COLO668 (cell line): ENCODE results near the gene TBC1D22A.

Experiments used
- DNase-seq: peaks from one replicate; lab custom pipeline; 2025; ENCODE audit not compliant: unreplicated experiment; lab: John Stamatoyannopoulos, UW

The TBC1D22A gene

DNA sequence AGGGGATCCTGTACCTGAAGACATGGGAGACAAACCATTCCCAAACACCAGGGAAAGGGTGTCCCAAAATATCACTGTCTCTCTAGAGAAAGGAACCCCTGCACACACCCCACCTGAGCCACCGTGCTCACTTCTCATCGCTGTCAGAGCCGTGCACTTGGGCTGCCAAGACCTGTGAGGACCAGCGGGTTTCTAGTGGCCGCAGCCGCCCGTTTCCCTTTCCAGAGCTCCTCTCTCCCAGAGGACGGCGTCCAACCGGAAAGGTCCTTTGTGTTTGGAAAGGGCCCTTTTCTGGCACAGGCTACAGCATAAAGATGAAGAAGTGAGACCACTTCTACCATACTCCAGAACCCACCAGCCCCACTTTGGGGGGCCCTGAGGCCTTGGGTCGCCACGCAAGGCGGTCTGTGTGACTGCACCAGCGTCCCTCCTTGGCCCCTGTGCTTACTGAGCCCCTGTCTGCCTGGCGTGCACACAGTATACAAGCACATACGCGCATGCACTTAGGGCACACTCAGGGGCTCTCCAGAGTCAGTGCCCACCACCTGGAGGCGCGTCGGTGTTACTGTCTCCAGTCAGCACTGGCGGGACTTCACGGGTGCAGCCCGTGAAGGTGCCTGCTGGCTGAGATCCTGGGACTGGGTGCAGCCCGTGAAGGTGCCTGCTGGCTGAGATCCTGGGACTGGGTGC, 381.8 kb downstream of the TBC1D22A start:
- DNase-seq, result no peak

DNA sequence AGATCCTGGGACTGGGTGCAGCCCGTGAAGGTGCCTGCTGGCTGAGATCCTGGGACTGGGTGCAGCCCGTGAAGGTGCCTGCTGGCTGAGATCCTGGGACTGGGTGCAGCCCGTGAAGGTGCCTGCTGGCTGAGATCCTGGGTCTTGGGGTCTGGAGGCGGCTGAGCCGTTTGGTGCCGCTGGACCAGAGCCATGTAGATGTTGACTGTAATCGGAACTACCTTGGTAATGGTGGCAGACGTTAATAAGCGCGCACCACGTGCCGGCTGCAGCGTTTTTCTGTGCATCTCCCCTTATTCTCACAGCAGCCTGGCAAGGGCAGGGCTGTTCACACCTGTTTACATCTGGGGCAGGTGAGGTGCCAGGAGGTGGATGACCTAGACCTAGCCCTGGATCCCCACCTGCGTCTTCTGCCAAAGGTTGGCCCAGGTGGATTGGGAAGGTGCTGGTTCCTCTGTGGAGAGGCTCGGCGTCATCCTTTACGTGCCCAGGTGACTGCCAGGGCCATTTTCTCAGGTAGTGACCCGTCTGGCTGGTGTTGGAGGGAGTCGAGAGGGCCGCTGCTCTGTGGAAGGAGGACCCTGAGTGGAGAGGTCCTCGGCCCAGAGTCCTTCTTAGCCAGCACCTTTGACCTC, 382.5 kb downstream of the TBC1D22A start:
- no peak for DNase-seq

DNA sequence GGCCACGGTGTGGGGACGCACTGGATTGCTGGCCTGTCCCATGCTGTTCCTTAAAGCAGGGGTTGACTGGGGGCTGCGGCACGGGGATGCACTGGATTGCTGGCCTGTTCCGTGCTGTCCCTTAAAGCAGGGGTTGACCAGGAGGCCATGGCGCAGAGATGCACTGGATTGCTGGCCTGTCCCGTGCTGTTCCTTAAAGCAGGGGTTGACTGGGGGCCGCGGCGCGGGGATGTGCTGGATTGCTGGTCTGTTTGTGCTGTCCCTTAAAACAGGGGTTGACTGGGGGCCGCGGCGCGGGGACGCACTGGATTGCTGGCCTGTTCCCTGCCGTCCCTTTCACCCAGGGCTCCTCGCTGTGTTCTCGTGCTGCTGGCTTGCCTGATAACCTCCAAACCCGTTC, 383.4 kb downstream of the TBC1D22A start:
- no peak for DNase-seq

DNA sequence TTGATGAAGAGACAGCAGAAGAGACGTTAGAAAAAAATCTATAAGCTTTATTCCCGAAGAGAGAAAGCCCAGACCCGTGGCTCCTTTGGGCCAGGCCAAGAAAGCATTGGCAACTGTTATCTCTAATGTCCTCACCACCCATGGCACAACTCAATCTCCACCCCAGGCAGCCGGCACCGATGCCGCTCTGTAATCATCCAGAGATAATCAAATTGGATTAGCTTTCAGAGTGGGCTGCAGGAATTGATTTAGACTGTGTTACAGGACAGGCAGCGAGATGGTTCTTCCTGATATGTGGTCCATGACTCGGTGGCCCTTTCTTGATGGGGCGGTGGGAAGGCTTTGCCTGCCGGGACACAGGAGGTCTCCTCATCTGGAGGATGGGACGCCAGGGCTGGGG, 383.9 kb downstream of the TBC1D22A start:
- DNase-seq, result no peak

DNA sequence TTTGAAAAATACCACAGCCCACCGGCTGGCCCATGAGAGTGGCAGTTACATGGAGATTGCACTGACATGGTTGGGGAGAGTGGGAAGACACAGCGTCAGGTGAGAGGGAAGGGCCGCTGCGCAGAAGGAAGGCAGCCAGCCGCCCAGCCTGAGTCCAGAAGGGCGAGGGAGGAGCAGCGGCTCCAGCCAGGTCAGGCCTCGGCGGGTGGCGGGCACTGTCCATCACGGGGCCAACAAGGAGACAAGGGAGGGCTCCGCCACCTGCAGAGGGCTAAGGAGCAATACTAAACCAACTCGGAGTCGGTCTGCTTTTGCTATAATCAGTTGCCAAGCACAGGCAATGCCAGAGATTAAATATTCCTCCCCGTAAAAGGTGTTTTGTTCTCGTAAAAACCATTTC, 384.5 kb downstream of the TBC1D22A start:
- no peak for DNase-seq

DNA sequence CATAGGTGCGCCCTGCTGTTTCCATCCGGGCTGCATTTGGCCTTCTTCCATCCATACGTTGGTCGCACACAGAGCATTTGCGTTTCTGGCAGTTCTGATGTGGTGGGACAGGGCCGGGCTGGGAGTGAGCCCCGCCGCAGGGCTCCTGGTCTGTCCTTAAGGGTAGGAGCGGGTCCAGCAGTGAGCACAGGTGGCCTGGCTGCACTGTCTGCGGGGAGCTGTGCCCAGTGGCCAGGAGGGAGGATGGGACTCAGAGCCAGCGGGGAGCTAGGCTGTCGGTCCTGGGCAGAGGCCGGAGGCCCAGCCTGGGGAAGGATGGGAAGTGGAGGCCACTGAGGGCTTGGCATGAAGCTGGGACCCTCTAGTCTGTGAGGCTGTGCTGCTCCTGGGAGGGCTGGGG, 385.1 kb downstream of the TBC1D22A start:
- DNase-seq, result no peak

DNA sequence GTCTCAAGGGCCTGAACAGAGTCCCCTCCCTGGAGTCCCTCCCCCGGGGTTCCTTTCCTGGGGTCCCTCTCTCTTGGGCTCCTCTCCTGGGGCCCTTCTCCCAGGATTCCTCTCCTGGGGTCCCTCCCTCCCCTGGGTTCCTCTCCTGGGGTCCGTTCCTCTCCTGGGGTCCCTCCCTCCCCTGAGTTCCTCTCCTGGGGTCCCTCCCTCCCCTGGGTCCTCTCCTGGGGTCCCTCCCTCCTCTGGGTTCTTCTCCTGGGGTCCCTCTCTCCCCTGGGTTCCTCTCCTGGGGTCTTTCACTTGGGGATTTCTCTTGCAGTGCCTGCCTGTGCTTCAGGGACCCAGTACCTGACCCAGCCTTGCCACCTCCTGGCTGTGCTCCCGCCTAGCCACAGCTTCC, 386.1 kb downstream of the TBC1D22A start:
- no peak for DNase-seq

DNA sequence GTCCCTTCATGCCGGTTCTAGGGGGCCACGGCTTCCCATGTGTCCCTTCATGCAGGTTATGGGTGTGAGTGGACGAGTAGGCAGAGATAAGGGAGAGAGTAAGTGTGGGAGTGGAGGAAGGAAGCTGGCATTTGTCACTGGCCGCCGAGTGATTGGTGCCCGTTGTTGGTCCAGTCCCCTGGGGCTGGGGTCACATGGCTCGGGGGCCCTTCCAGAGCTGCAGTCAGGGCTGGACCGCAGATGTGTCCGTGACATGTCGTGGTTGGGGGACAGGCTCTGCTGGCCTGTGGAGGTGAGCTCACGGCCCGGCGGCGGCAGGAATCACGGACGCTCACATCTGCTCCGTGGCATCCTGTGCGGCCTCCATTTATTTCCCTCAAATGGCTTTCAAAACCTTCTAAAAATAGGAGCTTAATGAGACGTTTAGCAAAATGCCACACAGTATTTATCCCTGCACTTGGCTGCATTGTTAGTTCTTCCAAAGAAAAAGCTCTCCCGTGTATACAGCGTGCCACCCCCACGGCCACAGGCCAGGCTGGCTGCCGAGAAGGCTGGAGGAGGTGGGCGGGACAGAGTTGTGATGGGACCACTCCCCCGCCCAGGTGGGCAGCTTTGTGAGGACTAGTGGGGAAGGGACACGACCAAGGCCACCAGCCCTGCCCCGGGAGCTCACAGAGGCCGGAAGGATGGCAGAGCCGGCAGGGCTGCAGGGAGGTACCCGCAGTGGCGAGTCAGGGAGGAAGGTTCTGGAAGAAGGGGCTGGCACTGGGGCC, 386.7 kb downstream of the TBC1D22A start:
- DNase-seq, result no peak

DNA sequence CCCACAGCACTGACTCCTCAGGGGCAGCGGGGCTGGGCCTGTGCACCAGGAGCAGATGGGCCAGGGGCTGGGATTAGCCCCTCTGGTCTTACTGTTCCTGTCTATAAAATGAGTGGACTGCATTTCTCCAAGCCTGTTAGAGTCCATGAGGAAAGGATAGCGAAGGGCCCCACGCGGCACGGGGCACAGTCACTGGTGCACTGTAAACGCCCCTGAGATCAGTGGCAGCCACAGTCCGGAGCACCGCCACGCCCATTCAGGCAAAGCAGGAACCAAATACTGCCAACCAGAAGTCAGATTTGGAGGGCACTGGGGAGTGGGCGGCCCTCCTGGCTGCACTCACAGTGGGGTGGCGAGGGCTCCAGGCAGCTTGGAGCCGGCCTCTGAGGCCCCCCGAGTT, 387.5 kb downstream of the TBC1D22A start:
- no peak for DNase-seq

DNA sequence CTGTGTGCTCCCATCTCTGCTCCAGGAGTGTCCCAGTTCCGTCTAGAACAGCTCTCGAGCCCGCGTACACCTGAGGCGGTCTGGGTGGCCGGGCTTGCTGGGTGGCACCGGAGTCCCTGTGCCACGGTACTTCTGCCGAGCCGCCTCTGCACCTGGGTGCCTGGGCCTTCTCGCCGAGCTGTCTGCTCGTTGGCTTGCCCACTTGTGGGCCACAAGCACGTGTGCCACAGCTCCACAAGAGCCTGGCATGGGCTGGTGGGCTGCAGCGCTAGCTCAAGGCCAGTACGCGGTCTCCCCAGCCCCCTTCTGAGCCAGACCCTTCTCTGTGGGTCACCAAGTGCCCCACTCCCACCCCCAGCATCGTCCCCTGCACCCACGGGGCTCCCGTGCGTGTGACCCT, 388.0 kb downstream of the TBC1D22A start:
- no peak for DNase-seq

DNA sequence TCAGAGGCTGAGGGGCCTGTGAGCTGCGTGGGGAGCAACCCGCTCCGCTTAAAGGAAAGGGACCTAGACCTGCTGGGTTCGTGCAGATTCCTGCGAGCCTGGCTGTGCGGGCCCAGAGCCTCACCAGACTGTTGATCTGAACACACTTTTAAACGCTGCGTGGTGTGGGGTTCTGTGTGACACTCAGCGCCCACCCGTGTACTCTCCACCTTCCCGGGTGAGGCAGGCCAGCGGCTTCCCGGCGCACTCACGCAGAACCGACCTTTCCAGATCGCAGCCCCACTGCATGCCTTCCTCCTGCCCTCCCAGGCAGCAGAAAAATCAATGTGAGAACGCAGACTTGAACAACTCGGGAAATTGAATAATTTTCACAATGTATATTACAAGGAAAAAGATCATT, 388.6 kb downstream of the TBC1D22A start:
- DNase-seq, result no peak

DNA sequence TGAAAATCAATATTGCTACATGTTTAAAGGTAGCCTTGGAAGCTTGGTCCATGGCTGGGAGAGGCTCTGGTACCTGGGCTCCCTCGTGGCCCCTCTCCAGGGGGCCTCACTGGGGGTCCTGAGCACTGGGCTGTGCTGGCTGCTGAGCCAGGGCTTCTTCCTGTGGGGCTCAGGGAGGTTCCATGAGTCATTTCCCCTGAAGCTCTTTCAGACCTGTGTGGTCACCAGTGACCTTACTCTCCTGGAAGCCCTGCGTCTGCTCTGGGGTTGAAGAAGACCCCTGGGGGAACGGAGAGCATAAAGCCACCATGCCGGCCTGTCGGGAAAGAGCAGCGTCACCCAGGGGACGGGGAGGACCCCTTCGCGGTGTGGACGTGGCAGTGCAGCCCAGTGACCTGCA, 389.0 kb downstream of the TBC1D22A start:
- DNase-seq, result no peak

DNA sequence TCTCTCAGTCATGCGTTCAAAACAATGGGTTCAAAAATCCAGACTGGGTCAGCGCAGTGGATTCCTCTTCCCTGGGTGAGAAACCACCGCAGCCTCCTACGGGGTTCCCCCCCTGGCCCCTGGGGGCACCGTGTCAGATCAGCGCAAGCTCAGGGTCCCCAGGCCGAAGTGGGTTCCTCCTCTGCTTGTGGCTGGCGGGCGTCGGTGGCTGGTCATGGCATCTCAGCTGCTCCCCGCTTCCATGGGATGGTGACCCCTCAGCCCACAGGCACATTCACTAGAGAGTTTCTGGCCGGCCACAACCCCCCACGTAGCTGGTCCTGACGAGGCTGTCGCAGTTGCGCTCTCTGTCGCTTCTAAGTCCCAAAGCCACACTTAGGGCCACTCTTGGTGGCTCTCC, 389.8 kb downstream of the TBC1D22A start:
- no peak for DNase-seq

DNA sequence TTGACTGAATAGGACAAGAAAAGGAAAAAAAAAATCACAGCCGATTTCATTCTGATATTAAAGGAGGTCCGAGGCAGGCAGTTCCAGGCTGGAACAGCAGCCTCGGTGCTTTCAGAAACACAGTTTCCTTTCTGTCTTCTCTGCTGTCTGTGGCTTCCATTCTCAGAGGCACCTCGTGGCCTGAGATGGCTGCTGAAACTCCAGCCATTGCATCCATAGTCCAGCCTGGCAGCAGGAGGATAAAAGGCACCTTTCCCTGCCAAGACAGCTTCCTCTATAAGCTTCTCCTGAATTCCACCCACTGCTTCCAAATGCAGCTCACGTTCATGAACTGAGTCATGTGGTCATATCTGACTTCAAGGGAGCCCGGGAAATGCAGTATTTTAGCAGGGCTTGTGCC, 390.5 kb downstream of the TBC1D22A start:
- DNase-seq, result no peak

DNA sequence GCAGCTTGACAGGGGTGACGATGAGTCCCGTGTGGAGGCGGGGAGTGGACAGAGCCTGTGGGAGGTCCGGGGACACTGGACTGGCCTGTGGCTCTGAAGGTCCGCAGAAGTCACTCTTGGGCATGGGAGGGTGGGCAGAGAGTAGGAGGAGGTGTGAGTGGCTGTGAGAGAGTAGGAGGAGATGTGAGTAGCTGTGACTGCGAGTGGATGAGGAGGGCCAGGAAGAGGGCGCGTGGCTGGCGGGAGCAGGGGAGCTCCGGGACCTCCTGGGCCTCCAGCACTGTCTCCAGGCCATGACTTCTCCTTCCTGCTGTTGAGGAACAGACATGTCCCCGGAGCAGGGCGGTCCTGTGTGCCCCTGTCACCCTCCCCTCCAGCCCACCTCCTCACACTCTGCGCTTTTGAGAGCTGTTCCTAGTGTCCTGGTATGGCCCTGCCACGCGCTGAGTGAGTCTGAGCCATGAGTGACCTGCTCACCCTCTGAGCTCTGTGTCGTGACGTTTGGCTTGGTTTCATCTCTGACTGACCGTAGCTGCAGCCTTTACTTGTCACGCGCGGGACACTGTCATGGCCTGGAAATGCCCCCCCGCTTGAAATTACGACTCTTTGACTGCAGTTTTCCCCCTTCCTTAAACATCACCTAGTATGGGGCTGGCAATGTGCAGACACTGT, 391.5 kb downstream of the TBC1D22A start:
- DNase-seq, result no peak

DNA sequence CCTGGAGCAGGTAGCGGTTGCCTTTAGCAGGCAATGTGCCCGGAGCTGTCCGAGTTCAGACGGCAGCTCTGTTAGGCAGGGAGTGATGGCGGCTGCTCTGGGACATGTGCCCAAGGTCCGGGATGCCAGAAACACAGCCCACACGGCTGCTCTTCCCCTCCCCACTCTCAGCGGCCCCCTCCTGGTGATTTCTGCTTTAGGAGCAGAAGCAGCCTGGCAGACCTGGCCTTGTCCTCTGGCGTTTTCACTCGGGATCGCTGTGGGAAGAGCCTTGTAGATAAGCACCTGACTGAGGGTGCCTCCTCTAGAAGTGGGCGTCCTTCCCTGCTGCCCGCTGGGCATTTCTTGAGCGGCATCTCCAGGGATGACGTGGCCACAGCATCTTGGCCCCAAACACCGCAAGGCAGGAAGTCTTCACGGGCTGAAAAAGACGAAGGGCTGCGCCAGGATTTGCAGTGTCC, 392.2 kb downstream of the TBC1D22A start:
- DNase-seq, result no peak

DNA sequence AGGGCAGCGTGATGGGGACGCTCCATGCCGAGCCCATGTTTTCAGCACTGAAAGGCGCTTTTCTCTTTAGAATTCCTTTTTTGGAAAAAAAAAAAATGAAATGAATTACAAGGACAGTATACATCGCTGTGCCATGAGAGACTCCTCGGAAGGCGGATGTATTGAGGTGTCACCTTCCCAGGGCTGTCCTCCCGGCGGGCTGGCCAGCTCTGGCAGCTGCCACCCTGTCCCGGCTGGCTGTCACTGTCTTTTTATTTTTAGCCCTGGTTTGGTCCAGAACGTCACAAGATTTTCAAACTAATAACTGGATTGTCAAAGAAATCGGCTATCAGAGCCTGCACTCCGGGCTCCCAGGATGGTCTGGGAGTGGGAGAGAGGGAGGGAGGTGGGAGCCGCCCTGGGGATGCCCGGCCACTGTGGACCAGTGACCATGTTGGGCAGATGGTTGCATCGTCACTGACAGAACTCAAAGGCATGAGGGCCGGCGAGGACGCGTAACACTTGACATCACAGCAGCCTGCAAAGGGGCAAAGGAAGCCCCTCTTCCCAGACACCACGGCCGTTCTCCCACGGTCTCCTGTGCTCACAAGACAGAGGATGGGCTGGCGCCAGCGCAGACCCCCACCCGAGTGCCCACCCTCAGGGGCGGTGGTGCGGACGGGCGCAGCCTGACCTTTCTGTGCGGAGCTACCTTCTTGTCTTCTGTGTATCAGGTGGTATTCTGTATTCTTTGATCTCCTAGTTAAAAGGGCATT, 392.9 kb downstream of the TBC1D22A start:
- no peak for DNase-seq

DNA sequence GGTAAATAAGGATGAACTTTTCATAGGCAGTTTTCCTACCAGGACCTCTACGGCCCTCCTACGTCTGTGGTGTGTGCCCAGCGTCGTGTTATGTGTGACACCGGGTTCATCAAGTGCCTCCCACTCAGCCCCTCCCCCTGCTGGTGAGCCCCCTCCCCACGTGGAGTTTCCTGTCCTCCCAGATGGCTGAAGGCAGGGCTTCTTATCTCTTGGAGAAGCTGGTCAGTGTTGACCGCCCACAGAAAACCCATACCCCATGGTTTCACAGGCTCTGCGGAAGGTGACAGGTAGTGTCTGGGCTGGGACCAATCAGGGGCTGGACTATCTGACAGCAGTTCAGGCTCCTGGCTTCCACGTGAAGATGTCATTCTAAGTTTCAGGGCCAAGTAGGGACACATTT, 393.5 kb downstream of the TBC1D22A start:
- DNase-seq, result no peak

DNA sequence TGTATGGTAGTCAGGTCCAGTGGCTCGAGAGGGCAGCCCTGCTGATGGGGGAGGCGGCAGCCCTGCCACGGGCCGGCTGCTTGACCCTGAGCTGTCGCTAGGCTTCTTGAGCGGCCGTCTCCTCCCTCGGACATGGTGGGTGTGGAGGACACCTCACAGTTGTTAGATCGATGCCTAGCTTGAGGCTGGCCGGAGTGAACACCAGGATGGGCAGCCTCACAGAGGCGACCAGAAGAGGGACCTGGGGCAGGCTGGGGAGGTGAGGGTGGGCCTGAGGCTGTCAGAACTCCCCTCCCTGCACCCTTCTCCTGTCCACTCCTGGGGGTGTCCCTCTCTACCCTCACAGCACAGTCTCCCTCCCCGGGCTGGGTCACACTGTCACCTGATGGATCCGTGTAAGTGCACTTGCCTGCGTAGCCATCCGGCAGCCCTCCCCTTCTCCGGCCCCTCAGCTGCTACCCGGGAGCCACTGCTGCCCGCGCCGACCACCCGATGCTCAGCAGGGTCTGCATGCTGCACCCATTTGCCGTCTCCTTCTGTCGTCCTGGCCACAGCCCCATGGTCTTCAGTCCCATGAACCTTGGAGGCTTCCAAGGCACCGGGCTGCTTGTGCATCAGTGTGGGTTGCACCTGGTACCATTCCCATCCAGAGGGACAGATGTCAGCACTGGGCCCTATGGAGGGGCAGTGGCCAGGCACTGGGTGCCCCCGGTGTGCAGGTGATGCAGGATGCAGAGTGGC, 394.1 kb downstream of the TBC1D22A start:
- DNase-seq, result no peak

DNA sequence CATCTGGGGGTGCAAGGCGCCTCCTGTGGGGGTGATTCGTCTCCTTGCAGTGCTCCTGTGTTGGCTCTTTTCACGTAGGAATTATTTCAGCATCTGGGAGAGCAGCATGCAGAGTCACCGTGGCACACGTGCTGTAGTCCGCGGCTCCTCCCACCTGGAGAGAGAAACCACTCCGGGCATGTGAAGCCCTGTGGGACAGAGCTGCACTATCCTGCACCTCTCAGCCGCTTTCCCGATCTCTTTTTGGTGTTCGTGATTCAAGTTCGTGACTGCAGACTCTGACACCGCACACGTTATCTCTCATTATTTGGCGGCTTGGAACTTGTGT, 394.6 kb downstream of the TBC1D22A start:
- no peak for DNase-seq
